Measurements from ENCODE around the gene HOXD9.

DNA sequence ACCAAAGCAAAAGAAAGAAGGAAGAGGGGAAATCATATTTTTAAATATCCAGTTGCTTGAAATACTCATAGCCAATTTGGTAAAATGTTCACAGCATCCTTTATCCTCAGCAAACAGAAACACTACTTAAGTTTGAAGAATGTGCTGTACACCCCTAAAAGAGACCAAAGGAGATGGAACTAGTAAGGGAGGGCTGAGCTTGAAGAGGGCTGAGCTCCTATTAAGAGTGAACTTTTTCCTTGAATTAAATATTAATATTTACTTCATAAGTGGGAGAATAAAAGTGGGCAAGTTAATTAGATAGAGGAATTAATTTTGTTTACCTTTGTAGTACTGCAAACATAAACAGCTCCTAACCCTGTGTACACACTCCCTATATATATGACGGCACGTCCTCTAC lies 45.7 kb upstream of the HOXD9 start:
- TF ChIP-seq, protein P1, sequence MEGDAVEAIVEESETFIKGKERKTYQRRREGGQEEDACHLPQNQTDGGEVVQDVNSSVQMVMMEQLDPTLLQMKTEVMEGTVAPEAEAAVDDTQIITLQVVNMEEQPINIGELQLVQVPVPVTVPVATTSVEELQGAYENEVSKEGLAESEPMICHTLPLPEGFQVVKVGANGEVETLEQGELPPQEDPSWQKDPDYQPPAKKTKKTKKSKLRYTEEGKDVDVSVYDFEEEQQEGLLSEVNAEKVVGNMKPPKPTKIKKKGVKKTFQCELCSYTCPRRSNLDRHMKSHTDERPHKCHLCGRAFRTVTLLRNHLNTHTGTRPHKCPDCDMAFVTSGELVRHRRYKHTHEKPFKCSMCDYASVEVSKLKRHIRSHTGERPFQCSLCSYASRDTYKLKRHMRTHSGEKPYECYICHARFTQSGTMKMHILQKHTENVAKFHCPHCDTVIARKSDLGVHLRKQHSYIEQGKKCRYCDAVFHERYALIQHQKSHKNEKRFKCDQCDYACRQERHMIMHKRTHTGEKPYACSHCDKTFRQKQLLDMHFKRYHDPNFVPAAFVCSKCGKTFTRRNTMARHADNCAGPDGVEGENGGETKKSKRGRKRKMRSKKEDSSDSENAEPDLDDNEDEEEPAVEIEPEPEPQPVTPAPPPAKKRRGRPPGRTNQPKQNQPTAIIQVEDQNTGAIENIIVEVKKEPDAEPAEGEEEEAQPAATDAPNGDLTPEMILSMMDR (IDR thresholded peaks at IDR 0.05) = no peak
- no peak for TF ChIP-seq POLR2A (IDR thresholded peaks at IDR 0.05)
- TF ChIP-seq EP300 (IDR thresholded peaks at IDR 0.05) = no peak
- no peak for TF ChIP-seq POLR2AphosphoS5 (IDR thresholded peaks at IDR 0.05)
